ENCODE measurements around the gene RAMP2. TPM values are rescaled to one million over a fixed set of nuclear protein-coding genes. Genes with fewer than 3 reads are reported as not detected.
A peak's percentile ranks its signal among the peaks of the same experiment; 100 is the strongest.

RAMP2 gene, protein sequence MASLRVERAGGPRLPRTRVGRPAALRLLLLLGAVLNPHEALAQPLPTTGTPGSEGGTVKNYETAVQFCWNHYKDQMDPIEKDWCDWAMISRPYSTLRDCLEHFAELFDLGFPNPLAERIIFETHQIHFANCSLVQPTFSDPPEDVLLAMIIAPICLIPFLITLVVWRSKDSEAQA
- 2.5 TPM for polyA plus RNA-seq (2013, experiment 1 of 2)
- polyA plus RNA-seq (2013, experiment 2 of 2), result 2.4 TPM

DNA sequence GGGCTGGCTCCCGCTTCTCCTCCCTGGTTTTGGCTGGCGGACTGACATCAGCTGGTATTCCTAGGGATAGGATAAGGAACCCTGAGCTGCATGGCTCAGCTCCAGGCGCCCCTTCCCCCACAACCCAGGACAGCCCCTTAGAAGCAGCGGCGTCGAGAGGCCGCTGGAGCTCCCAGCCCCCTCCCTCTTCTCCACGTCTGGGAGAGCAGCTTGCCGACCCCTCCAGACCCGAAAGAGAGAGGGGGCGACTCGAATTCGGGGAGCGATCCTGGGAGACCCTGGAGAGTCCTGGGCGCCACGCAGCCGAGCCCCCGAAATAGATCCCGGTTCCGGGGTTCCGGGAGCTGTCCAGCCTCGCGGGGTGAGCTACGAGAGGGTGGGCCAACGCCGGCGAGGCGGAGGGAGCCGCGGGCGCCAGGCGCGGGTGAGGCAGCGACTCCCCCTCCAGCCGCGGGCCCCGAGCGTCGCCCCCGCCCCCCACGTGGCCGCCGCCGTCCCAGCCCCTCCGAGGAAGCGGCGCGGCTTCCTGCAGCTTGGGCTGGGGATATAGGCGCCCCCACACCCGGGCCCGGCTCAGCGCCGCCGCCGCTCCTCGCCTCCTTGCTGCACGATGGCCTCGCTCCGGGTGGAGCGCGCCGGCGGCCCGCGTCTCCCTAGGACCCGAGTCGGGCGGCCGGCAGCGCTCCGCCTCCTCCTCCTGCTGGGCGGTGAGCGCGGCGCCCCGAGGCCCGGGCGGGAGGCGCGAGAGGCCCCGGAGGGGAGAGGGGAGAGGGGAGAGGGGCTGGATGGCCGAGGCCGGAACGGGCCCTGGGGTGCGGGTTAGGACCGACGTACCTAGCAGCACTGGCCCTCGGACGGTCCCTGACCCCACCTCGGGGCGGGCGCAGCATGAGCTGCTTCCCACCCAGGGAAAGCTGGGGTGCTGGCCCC is at the start of gene RAMP2:
Gene RAMP2 (plus strand): TSS at position 576 of the 930 bp plus-strand sequence. CDS start 35 bp downstream, at position 611.
- Histone ChIP-seq H3K27ac (ENCODE audit: low read length, poor library complexity, severe bottlenecking) (no peak within 1 kb of the TSS), H4K91ac (ENCODE audit: low read length) (peak within 1 kb of the TSS; percentile 75), H3K18ac (ENCODE audit: low read depth in 1 of 2, low read length in 2 of 2) (peak within 1 kb of the TSS; percentile 33 to 54)

DNA sequence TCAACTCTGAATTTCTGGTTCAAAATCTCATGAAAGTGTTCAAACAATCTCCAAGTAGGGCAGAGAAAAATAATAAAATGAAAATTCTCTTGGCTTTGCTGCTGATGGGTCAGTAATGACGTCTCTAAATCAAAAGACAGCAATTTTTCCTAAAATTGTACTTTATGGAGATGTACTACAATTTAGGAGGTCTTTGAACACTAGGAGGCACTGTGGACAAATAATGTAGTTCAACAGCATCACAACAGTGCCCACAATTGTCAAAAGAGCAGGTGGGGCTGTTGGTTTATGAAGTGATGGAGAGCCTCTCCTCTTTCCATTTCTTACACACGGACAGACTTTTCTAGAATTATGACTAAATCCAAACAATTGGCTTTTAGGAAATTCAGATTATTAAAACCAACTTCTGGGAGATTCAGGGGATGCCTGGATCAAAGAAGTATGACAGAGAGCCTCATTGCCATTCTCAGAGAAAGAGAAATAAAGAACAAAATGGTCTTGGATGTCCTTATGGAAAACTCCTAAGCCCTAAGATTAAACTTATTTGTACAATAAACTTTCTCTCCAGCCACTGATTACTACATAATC is 39.9 kb upstream of the RAMP2 start:
- H3K4me2 ChIP-seq (ENCODE audit: low read length, poor library complexity, severe bottlenecking), result no peak overlapping the region
- H3K36me3 ChIP-seq (ENCODE audit: control insufficient read depth in 1 of 2, insufficient read depth in 2 of 2, low read depth in 1 of 2, low read length in 2 of 2), result peaks cover 26 to 89% of the 10 kb centered on the region in 2 experiments
- H3K79me1 ChIP-seq (replicated peaks; ENCODE audit: low read length, poor library complexity, severe bottlenecking), result no peaks in the 10 kb centered on the region
- H2BK120ac ChIP-seq (ENCODE audit: low read depth, low read length), result no peak overlapping the region
- no peak overlapping the region for H4K91ac ChIP-seq (ENCODE audit: low read length)
- no peak overlapping the region for H2BK12ac ChIP-seq (ENCODE audit: low read length in 2 of 2)
- H2AFZ ChIP-seq (ENCODE audit: low read depth, low read length), result no peak overlapping the region
- no peak overlapping the region for H3K14ac ChIP-seq (ENCODE audit: low read length in 2 of 2)
- no peak overlapping the region for H2BK5ac ChIP-seq (ENCODE audit: low read depth, low read length, poor library complexity, severe bottlenecking)
- WGBS, result 0% methylated on average over 1 of the region's 2 CpGs
- H3K27me3 ChIP-seq (ENCODE audit: control insufficient read depth in 1 of 2, insufficient read depth in 1 of 2, low read length in 2 of 2), result no peaks in the 10 kb centered on the region
- H3K18ac ChIP-seq (ENCODE audit: low read depth in 1 of 2, low read length in 2 of 2), result no peak overlapping the region
- no peak overlapping the region for H4K8ac ChIP-seq (ENCODE audit: low read length)
- H3K9ac ChIP-seq (ENCODE audit: low read length), result no peak overlapping the region
- DNase-seq, result peak; percentile 73
- no peak overlapping the region for H3K4ac ChIP-seq (ENCODE audit: low read depth in 1 of 2, low read length in 2 of 2)
- H3K4me3 ChIP-seq (ENCODE audit: insufficient read depth in 1 of 2, low read depth in 1 of 2, low read length in 2 of 2), result no peak overlapping the region
- no peak overlapping the region for H3K27ac ChIP-seq (ENCODE audit: low read length, poor library complexity, severe bottlenecking)
- no peak overlapping the region for H2AK5ac ChIP-seq (ENCODE audit: low read length, severe bottlenecking)
- H3K23ac ChIP-seq (ENCODE audit: low read length in 2 of 2), result no peak overlapping the region
- no peak overlapping the region for H2BK15ac ChIP-seq (ENCODE audit: low read depth, poor library complexity, severe bottlenecking)
- no peaks in the 10 kb centered on the region for H3K4me1 ChIP-seq (ENCODE audit: control insufficient read depth, insufficient read depth, low read depth, low read length)
- H3K9me3 ChIP-seq (ENCODE audit: control insufficient read depth, low read length), result no peaks in the 10 kb centered on the region

More for the DNA sequence above, at the start of gene RAMP2:
- Histone ChIP-seq H3K4me1 (ENCODE audit: control insufficient read depth, insufficient read depth, low read depth, low read length) (peaks cover 22% of the 10 kb centered on the region), H3K9ac (ENCODE audit: low read length) (peak within 1 kb of the TSS; percentile 70), H3K27me3 (ENCODE audit: control insufficient read depth in 1 of 2, insufficient read depth in 1 of 2, low read length in 2 of 2) (peaks cover 27 to 44% of the 10 kb centered on the region in 2 experiments), H2AK5ac (ENCODE audit: low read length, severe bottlenecking) (no peak within 1 kb of the TSS), H2BK15ac (ENCODE audit: low read depth, poor library complexity, severe bottlenecking) (peak within 1 kb of the TSS; percentile 83), H3K36me3 (ENCODE audit: control insufficient read depth in 1 of 2, insufficient read depth in 2 of 2, low read depth in 1 of 2, low read length in 2 of 2) (no peaks in the 10 kb centered on the region), H3K79me1 (replicated peaks; ENCODE audit: low read length, poor library complexity, severe bottlenecking) (no peaks in the 10 kb centered on the region), H3K9me3 (ENCODE audit: control insufficient read depth, low read length) (no peaks in the 10 kb centered on the region), H4K8ac (ENCODE audit: low read length) (peak within 1 kb of the TSS; percentile 92), H3K4me2 (ENCODE audit: low read length, poor library complexity, severe bottlenecking) (peak within 1 kb of the TSS; percentile 89), H3K4ac (ENCODE audit: low read depth in 1 of 2, low read length in 2 of 2) (peak within 1 kb of the TSS in 1 of 2 experiments; percentile 28), H3K4me3 (ENCODE audit: insufficient read depth in 1 of 2, low read depth in 1 of 2, low read length in 2 of 2) (peak within 1 kb of the TSS; percentile 49 to 70), H2AFZ (ENCODE audit: low read depth, low read length) (peak within 1 kb of the TSS; percentile 56), H3K23ac (ENCODE audit: low read length in 2 of 2) (peak within 1 kb of the TSS in 1 of 2 experiments; percentile 70), H2BK12ac (ENCODE audit: low read length in 2 of 2) (peak within 1 kb of the TSS in 1 of 2 experiments; percentile 52), H3K14ac (ENCODE audit: low read length in 2 of 2) (peak within 1 kb of the TSS in 1 of 2 experiments; percentile 76), H2BK120ac (ENCODE audit: low read depth, low read length) (peak within 1 kb of the TSS; percentile 73), H2BK5ac (ENCODE audit: low read depth, low read length, poor library complexity, severe bottlenecking) (no peak within 1 kb of the TSS)
- 6% methylated on average over 47 of the region's 92 CpGs for WGBS
- peak; percentile 31 for DNase-seq

DNA sequence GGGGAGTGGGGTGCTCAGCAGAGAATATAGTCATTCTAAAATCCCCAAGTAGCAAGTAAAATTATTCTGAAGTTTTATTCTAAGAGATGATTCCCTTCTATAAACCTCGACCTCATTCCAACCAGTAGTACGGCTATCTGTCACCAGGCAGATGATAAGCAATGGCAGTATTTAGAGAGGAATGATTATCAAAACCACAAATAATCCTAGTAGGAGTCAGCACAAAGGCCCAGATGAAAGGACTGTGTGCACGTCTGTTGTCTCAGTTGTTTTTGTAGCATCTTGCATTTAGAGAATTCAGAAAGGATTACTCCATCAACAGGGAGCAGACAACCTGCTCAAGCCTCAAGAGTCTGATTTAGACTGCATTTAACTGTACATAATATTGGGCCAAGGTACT is 37.4 kb upstream of the RAMP2 start:
- H2BK15ac ChIP-seq (ENCODE audit: low read depth, poor library complexity, severe bottlenecking), result no peak overlapping the region
- H3K27ac ChIP-seq (ENCODE audit: low read length, poor library complexity, severe bottlenecking), result no peak overlapping the region
- H3K27me3 ChIP-seq (ENCODE audit: control insufficient read depth in 1 of 2, insufficient read depth in 1 of 2, low read length in 2 of 2), result no peaks in the 10 kb centered on the region
- H3K4me2 ChIP-seq (ENCODE audit: low read length, poor library complexity, severe bottlenecking), result no peak overlapping the region
- H3K23ac ChIP-seq (ENCODE audit: low read length in 2 of 2), result no peak overlapping the region
- H3K79me1 ChIP-seq (replicated peaks; ENCODE audit: low read length, poor library complexity, severe bottlenecking), result no peaks in the 10 kb centered on the region
- no peaks in the 10 kb centered on the region for H3K4me1 ChIP-seq (ENCODE audit: control insufficient read depth, insufficient read depth, low read depth, low read length)
- H2AFZ ChIP-seq (ENCODE audit: low read depth, low read length), result no peak overlapping the region
- no peak for DNase-seq
- no peak overlapping the region for H2BK120ac ChIP-seq (ENCODE audit: low read depth, low read length)
- H3K9ac ChIP-seq (ENCODE audit: low read length), result no peak overlapping the region
- H3K4ac ChIP-seq (ENCODE audit: low read depth in 1 of 2, low read length in 2 of 2), result no peak overlapping the region
- 75% methylated on average over 1 of the region's 3 CpGs for WGBS
- H3K4me3 ChIP-seq (ENCODE audit: insufficient read depth in 1 of 2, low read depth in 1 of 2, low read length in 2 of 2), result no peak overlapping the region
- no peak overlapping the region for H3K14ac ChIP-seq (ENCODE audit: low read length in 2 of 2)
- H3K18ac ChIP-seq (ENCODE audit: low read depth in 1 of 2, low read length in 2 of 2), result no peak overlapping the region
- H4K8ac ChIP-seq (ENCODE audit: low read length), result no peak overlapping the region
- H3K36me3 ChIP-seq (ENCODE audit: control insufficient read depth in 1 of 2, insufficient read depth in 2 of 2, low read depth in 1 of 2, low read length in 2 of 2), result peaks cover 19 to 80% of the 10 kb centered on the region in 2 experiments
- H4K91ac ChIP-seq (ENCODE audit: low read length), result no peak overlapping the region
- no peaks in the 10 kb centered on the region for H3K9me3 ChIP-seq (ENCODE audit: control insufficient read depth, low read length)
- H2BK5ac ChIP-seq (ENCODE audit: low read depth, low read length, poor library complexity, severe bottlenecking), result no peak overlapping the region
- no peak overlapping the region for H2BK12ac ChIP-seq (ENCODE audit: low read length in 2 of 2)
- H2AK5ac ChIP-seq (ENCODE audit: low read length, severe bottlenecking), result no peak overlapping the region

DNA sequence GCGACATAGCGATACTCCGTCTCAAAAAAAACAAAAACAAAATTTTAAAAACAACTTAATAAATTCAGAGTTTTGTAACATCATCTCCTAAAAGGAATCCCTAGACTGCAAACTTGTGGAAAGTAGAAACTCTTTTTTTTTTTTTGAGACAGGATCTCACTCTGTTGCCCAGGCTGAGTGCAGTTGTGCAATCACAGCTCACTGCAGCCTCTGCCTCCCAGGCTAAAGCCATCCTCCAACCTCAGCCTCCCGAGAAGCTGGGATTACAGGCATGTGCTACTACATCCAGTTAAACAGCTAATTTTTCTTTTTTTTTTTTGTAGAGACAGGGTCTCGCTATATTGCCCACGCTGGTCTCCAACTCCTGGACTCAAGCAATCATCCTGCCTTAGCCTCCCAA is 35.9 kb upstream of the RAMP2 start:
- no peak overlapping the region for H2BK5ac ChIP-seq (ENCODE audit: low read depth, low read length, poor library complexity, severe bottlenecking)
- H2BK15ac ChIP-seq (ENCODE audit: low read depth, poor library complexity, severe bottlenecking), result no peak overlapping the region
- H3K4me3 ChIP-seq (ENCODE audit: insufficient read depth in 1 of 2, low read depth in 1 of 2, low read length in 2 of 2), result no peak overlapping the region
- H3K36me3 ChIP-seq (ENCODE audit: control insufficient read depth in 1 of 2, insufficient read depth in 2 of 2, low read depth in 1 of 2, low read length in 2 of 2), result peaks cover 19 to 77% of the 10 kb centered on the region in 2 experiments
- no peak overlapping the region for H3K4me2 ChIP-seq (ENCODE audit: low read length, poor library complexity, severe bottlenecking)
- no peak overlapping the region for H3K9ac ChIP-seq (ENCODE audit: low read length)
- no peak overlapping the region for H3K14ac ChIP-seq (ENCODE audit: low read length in 2 of 2)
- H3K18ac ChIP-seq (ENCODE audit: low read depth in 1 of 2, low read length in 2 of 2), result no peak overlapping the region
- no peak overlapping the region for H3K23ac ChIP-seq (ENCODE audit: low read length in 2 of 2)
- no peak overlapping the region for H4K91ac ChIP-seq (ENCODE audit: low read length)
- H3K9me3 ChIP-seq (ENCODE audit: control insufficient read depth, low read length), result no peaks in the 10 kb centered on the region
- H2BK12ac ChIP-seq (ENCODE audit: low read length in 2 of 2), result no peak overlapping the region
- H3K79me1 ChIP-seq (replicated peaks; ENCODE audit: low read length, poor library complexity, severe bottlenecking), result no peaks in the 10 kb centered on the region
- DNase-seq, result no peak
- H2AK5ac ChIP-seq (ENCODE audit: low read length, severe bottlenecking), result no peak overlapping the region
- no peak overlapping the region for H2BK120ac ChIP-seq (ENCODE audit: low read depth, low read length)
- no peak overlapping the region for H3K27ac ChIP-seq (ENCODE audit: low read length, poor library complexity, severe bottlenecking)
- no peak overlapping the region for H4K8ac ChIP-seq (ENCODE audit: low read length)
- H3K4me1 ChIP-seq (ENCODE audit: control insufficient read depth, insufficient read depth, low read depth, low read length), result no peaks in the 10 kb centered on the region
- H3K4ac ChIP-seq (ENCODE audit: low read depth in 1 of 2, low read length in 2 of 2), result no peak overlapping the region
- WGBS, result 98% methylated on average over 3 of the region's 6 CpGs
- H3K27me3 ChIP-seq (ENCODE audit: control insufficient read depth in 1 of 2, insufficient read depth in 1 of 2, low read length in 2 of 2), result no peaks in the 10 kb centered on the region
- H2AFZ ChIP-seq (ENCODE audit: low read depth, low read length), result no peak overlapping the region
